CD8-positive, alpha-beta memory T cell (primary cell): Measurements from ENCODE around the gene RERE. TPM values are rescaled to one million over a fixed set of nuclear protein-coding genes. Genes with fewer than 3 reads are reported as not detected.

Source experiments
- CTCF ChIA-PET: fragments of 350-600 bp; sonication (Branson Sonifier 250); formaldehyde crosslinking; loops from one replicate; lab custom pipeline; 2021; ENCODE audit warnings: antibody characterized with exemption; lab: Charles Lee
- POLR2A ChIA-PET: fragments of 350-600 bp; sonication (Branson Sonifier 250); formaldehyde crosslinking; loops from one replicate; lab custom pipeline; 2021; ENCODE audit warnings: antibody characterized with exemption; lab: Charles Lee
- DNase-seq, 5 donors: peaks; one replicate each; pipeline versions ENCODE4 v3.0.0 to v3.0.0-alpha.2; 2020 to 2022; ENCODE audit warnings: mixed read lengths in 1 of 5
- H3K27ac ChIP-seq: one replicate; pipeline ENCODE4 v1.7.0; 2013; ENCODE audit warnings: low read depth, mild to moderate bottlenecking, low read length, moderate library complexity
- H3K27me3 ChIP-seq: 2 replicates; pipeline ENCODE4 v1.7.0; 2013; ENCODE audit warnings: low read length, mild to moderate bottlenecking; ENCODE audit not compliant: insufficient read depth, poor library complexity, severe bottlenecking
- H3K36me3 ChIP-seq: 2 replicates; pipeline ENCODE4 v1.7.0; 2013; ENCODE audit warnings: mild to moderate bottlenecking, low read length, moderate library complexity; ENCODE audit not compliant: insufficient read depth
- H3K4me1 ChIP-seq: 2 replicates; pipeline ENCODE4 v1.7.0; 2013; ENCODE audit warnings: mild to moderate bottlenecking, low read length, moderate library complexity; ENCODE audit not compliant: insufficient read depth
- H3K4me3 ChIP-seq: 2 replicates; pipeline ENCODE4 v1.7.0; 2013; ENCODE audit warnings: mild to moderate bottlenecking, low read length
- H3K9me3 ChIP-seq: 2 replicates; pipeline ENCODE4 v1.7.0; 2013; ENCODE audit warnings: mild to moderate bottlenecking, low read length
- H3K27ac Mint-ChIP-seq, 8 donors: one replicate each; pipeline ENCODE4 v1.8.0; 2020 to 2021; ENCODE audit warnings: mixed read lengths in 8 of 8, mild to moderate bottlenecking in 6 of 8, inconsistent platforms in 3 of 8, moderate library complexity in 3 of 8
- H3K27me3 Mint-ChIP-seq, 2 donors: one replicate each; pipeline ENCODE4 v1.8.0; 2020 to 2021; ENCODE audit warnings: mixed read lengths in 2 of 2, mild to moderate bottlenecking in 1 of 2, moderate library complexity in 1 of 2
- H3K36me3 Mint-ChIP-seq, 3 donors: one replicate each; pipeline ENCODE4 v1.8.0; 2020 to 2021; ENCODE audit warnings: mixed read lengths in 3 of 3, inconsistent platforms in 1 of 3, mild to moderate bottlenecking in 1 of 3
- H3K4me1 Mint-ChIP-seq, 3 donors: one replicate each; pipeline ENCODE4 v1.8.0; 2020 to 2021; ENCODE audit warnings: mixed read lengths in 3 of 3, inconsistent platforms in 1 of 3, mild to moderate bottlenecking in 1 of 3
- H3K4me3 Mint-ChIP-seq, 7 donors: one replicate each; pipeline ENCODE4 v1.8.0; 2020 to 2021; ENCODE audit warnings: mixed read lengths in 7 of 7, mild to moderate bottlenecking in 6 of 7, moderate library complexity in 4 of 7, inconsistent platforms in 2 of 7
- H3K9me3 Mint-ChIP-seq, 5 donors: one replicate each; pipeline ENCODE4 v1.8.0; 2020 to 2022; ENCODE audit warnings: mixed read lengths in 5 of 5, mild to moderate bottlenecking in 3 of 5, moderate library complexity in 2 of 5, inconsistent platforms in 1 of 5
- polyA plus RNA-seq: library from polyadenylated mRNA; unstranded; fragments of 300-500 nt; fragmentation: Illumina TruSeq; gene quantifications from one replicate; pipeline ENCODE4 v1.2.3, GENCODE V29; 2021
- total RNA-seq, 2 experiments: library from RNA; stranded (reverse); gene quantifications; one replicate each; pipeline ENCODE4 v1.2.3, GENCODE V29; 2021

The RERE gene
- total and polyA plus RNA-seq, 3 experiments from 2014 or later, result 10.9 to 39.2 (median 37.9) TPM

DNA sequence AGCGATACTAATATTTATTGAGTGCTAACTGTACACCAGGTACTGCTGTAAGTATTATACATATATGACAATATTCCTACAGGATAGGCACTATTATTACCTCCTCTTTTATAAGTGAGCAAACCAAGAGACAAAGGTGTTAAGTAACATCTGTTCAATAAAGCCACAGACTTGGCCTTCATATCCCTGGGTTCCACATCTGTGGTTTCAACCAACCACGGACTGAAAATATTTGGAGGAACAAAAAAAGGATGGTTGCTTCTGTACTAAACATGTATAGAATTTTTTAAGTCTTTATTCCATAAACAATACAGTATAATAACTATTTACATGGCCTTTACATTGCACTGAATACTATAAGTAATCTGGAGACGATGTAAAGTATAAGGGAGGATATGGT is 95.1 kb downstream of the RERE start:
- H3K27me3 ChIP-seq, result no peaks in the 10 kb centered on the region
- no peaks in the 10 kb centered on the region for H3K4me1 ChIP-seq
- peaks cover 0 to 3% (median 3%) of the 10 kb centered on the region in 3 donors for H3K36me3 Mint-ChIP-seq
- H3K27ac Mint-ChIP-seq, result peak overlapping the region in 2 of 8 donors; percentile 30 to 54
- no peak for DNase-seq
- H3K36me3 ChIP-seq, result no peaks in the 10 kb centered on the region
- H3K27ac ChIP-seq, result no peak overlapping the region
- H3K27me3 Mint-ChIP-seq, result no peaks in the 10 kb centered on the region
- H3K4me3 Mint-ChIP-seq, result no peak overlapping the region
- no peaks in the 10 kb centered on the region for H3K9me3 Mint-ChIP-seq
- H3K4me3 ChIP-seq, result no peak overlapping the region
- H3K4me1 Mint-ChIP-seq, result peaks cover 8 to 9% (median 9%) of the 10 kb centered on the region in 3 donors
- no peaks in the 10 kb centered on the region for H3K9me3 ChIP-seq
- CTCF ChIA-PET, result no interaction called here
- POLR2A ChIA-PET, result no interaction called here

DNA sequence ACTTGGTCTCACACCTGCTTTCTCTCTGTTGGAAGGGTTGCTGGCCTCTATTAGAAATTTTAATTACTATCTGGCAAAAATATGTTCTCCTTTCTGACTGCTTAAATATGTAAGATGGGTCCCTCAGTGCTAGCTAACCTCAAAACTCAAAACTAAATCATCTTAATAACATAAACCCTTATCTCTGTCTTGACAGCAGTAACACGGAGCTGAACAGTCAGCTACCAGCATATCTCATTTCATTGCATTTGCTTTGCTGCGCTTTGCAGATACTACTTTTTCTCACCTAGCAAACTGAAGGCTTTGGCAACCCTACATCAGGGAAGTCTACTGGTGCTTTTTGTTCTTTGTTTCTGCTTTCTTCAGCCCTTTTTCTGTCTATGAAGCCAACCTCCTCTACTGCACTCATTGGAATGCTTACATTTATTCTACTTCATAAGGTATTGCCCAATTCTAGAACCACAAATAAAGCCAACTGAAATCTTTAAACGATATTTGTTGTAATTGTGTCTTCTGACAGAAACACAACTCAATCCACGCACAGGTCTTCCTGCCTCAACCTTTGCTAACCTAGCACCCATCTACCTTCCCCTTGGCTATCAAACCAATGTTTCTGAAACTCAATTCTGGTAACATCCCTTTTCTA is 95.6 kb downstream of the RERE start:
- no peaks in the 10 kb centered on the region for H3K9me3 Mint-ChIP-seq
- no peak overlapping the region for H3K4me3 ChIP-seq
- no peak overlapping the region for H3K27ac ChIP-seq
- H3K4me1 Mint-ChIP-seq, result peaks cover 8 to 9% (median 9%) of the 10 kb centered on the region in 3 donors
- H3K36me3 Mint-ChIP-seq, result peaks cover 0 to 3% (median 3%) of the 10 kb centered on the region in 3 donors
- H3K27me3 ChIP-seq, result no peaks in the 10 kb centered on the region
- H3K36me3 ChIP-seq, result no peaks in the 10 kb centered on the region
- peak overlapping the region in 3 of 8 donors; percentile 30 to 54 (median 30) for H3K27ac Mint-ChIP-seq
- H3K4me3 Mint-ChIP-seq, result no peak overlapping the region
- H3K4me1 ChIP-seq, result no peaks in the 10 kb centered on the region
- ChIA-PET POLR2A (no interaction called here), CTCF (no interaction called here)
- H3K27me3 Mint-ChIP-seq, result no peaks in the 10 kb centered on the region
- no peak for DNase-seq
- no peaks in the 10 kb centered on the region for H3K9me3 ChIP-seq

DNA sequence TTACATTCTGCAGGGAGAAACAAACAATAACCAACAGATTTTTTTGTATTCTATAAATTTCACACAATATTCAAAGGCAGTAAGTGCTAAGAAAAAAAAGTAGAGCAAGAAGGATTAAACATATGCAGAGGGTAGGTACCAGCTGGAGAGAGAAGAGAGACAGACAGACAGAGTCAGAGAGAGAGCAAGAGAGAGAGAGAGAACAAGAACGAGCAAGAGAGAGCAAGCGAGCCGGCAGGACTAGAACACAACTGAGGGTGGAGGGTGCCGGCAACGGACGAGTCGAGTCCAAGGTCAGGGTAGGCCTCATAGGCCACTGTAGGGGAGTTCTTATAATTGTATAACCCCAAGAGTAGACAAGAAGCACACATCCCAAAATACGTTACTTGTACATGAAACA is 97.1 kb downstream of the RERE start:
- no peaks in the 10 kb centered on the region for H3K36me3 ChIP-seq
- Mint-ChIP-seq H3K9me3 (no peaks in the 10 kb centered on the region), H3K36me3 (peaks cover 0 to 3% (median 3%) of the 10 kb centered on the region in 3 donors), H3K4me1 (peaks cover 5 to 9% (median 6%) of the 10 kb centered on the region in 3 donors), H3K4me3 (no peak overlapping the region), H3K27me3 (no peaks in the 10 kb centered on the region), H3K27ac (peak overlapping the region in 2 of 8 donors; percentile 32 to 79)
- DNase-seq, result no peak
- POLR2A ChIA-PET, result no interaction called here
- CTCF ChIA-PET, result no interaction called here
- H3K27ac ChIP-seq, result no peak overlapping the region
- H3K4me1 ChIP-seq, result no peaks in the 10 kb centered on the region
- H3K27me3 ChIP-seq, result no peaks in the 10 kb centered on the region
- H3K9me3 ChIP-seq, result no peaks in the 10 kb centered on the region
- H3K4me3 ChIP-seq, result no peak overlapping the region

DNA sequence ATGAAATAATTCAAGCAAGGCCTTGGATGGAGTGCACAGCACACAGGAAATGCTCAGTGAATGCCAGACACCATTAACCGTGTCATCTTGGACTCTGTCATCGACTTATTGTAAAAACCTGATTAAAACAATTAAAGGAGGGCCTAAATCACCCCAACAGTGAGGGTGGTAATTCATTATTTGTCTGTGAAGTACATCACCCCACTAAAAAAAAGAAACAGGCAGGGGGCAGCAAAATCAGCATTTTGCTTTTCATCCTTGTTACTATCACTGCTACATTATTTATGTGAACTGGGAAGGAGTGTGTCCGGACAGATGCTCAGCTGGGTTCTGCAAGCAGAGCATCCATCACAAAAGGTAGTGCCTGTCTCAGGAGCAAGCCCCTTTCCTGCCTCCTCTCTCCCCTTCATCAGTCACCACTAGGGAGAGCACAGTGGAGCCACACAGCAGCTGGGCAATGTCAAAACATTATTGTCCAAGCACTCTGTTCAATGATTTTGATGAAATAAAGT is 98.5 kb downstream of the RERE start:
- peaks cover 3 to 6% (median 3%) of the 10 kb centered on the region in 3 donors for H3K36me3 Mint-ChIP-seq
- POLR2A ChIA-PET, result no interaction called here
- no peaks in the 10 kb centered on the region for H3K9me3 Mint-ChIP-seq
- no peaks in the 10 kb centered on the region for H3K27me3 Mint-ChIP-seq
- H3K4me1 Mint-ChIP-seq, result peaks cover 11 to 16% (median 12%) of the 10 kb centered on the region in 3 donors
- Histone ChIP-seq H3K27ac (no peak overlapping the region), H3K9me3 (no peaks in the 10 kb centered on the region), H3K4me3 (no peak overlapping the region), H3K36me3 (no peaks in the 10 kb centered on the region), H3K27me3 (no peaks in the 10 kb centered on the region), H3K4me1 (no peaks in the 10 kb centered on the region)
- H3K4me3 Mint-ChIP-seq, result no peak overlapping the region
- CTCF ChIA-PET, result no interaction called here
- no peak overlapping the region for H3K27ac Mint-ChIP-seq
- no peak for DNase-seq

DNA sequence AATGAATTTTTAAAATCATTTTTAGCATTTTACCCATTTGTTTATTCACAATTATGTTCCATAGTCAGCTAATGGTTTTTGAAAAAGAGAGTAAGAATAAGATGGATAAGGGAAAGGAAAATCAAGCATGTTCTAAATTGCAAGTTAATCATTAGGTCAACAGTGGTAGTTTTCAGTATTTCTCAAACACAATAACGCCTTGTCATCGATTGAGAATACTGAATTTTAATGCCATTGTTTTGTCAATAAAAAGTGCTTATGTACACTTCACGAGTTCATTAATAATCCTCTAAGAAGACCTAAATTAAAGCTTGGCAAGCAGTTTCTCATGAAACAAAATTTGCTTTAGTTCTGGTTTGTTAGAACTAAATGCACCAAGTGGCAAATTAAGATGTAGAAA is 100.3 kb downstream of the RERE start:
- Mint-ChIP-seq H3K4me3 (no peak overlapping the region), H3K27ac (no peak overlapping the region), H3K36me3 (peaks cover 3 to 6% (median 3%) of the 10 kb centered on the region in 3 donors), H3K9me3 (no peaks in the 10 kb centered on the region), H3K27me3 (no peaks in the 10 kb centered on the region), H3K4me1 (peaks cover 18 to 21% (median 20%) of the 10 kb centered on the region in 3 donors)
- ChIA-PET CTCF (interaction anchor here (1.5 kb wide), 2 partner anchors 13 to 155 kb away, joined by 3 to 4 read pairs; no protein-coding TSS in a partner anchor), POLR2A (no interaction called here)
- no peak overlapping the region for H3K27ac ChIP-seq
- peaks cover 10% of the 10 kb centered on the region for H3K4me1 ChIP-seq
- no peak for DNase-seq
- H3K36me3 ChIP-seq, result no peaks in the 10 kb centered on the region
- no peak overlapping the region for H3K4me3 ChIP-seq
- no peaks in the 10 kb centered on the region for H3K27me3 ChIP-seq
- H3K9me3 ChIP-seq, result no peaks in the 10 kb centered on the region

DNA sequence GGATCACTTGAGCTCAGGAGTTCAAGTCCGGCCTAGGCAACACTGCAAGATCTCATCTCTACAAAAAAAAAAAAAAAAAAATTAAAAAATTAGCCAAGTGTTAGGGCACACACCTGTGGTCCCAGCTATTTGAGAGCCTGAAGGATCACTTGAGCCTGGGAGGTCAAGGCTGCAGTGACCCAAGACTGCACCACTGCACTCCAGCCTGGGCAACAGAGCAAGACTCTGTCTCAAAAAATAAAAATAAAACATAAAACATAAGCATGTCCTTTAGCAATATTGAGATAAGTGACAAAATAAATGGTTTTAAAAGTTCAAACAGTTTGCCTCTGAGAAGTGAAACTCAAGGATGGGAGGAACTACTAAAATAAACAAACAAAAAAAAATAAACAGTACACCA is 101.2 kb downstream of the RERE start:
- H3K4me3 ChIP-seq, result no peak overlapping the region
- Mint-ChIP-seq H3K36me3 (peaks cover 3 to 6% (median 3%) of the 10 kb centered on the region in 3 donors), H3K27me3 (no peaks in the 10 kb centered on the region), H3K4me1 (peaks cover 22 to 27% (median 24%) of the 10 kb centered on the region in 3 donors), H3K9me3 (no peaks in the 10 kb centered on the region), H3K4me3 (no peak overlapping the region), H3K27ac (no peak overlapping the region)
- CTCF ChIA-PET, result interaction anchor here (1.5 kb wide), 1 partner anchor 14 kb away, joined by 3 read pairs; no protein-coding TSS in a partner anchor
- H3K27ac ChIP-seq, result no peak overlapping the region
- no peak for DNase-seq
- H3K4me1 ChIP-seq, result peaks cover 14% of the 10 kb centered on the region
- H3K27me3 ChIP-seq, result no peaks in the 10 kb centered on the region
- POLR2A ChIA-PET, result no interaction called here
- no peaks in the 10 kb centered on the region for H3K9me3 ChIP-seq
- H3K36me3 ChIP-seq, result no peaks in the 10 kb centered on the region

DNA sequence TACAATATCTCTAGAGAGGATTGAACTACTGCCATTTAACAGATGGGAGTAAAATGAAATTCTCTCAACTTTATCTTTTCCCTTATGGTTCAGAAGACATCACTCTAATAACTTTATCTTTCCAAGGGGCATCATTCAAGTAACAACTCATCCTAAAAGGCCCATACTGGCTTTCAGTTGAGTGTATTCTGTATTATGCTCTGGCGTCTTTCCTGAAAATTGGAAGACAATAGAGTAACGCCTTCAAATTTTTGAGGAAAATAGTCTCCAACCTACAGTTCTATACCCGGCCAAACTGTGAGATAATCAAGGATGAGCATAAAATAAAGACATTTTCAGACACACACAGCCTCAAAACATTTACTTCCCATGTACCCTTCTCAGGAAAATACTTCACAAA is 103.3 kb downstream of the RERE start:
- CTCF ChIA-PET, result no interaction called here
- Histone ChIP-seq H3K36me3 (no peaks in the 10 kb centered on the region), H3K27me3 (no peaks in the 10 kb centered on the region), H3K4me3 (no peak overlapping the region), H3K9me3 (no peaks in the 10 kb centered on the region), H3K4me1 (peaks cover 14% of the 10 kb centered on the region), H3K27ac (no peak overlapping the region)
- Mint-ChIP-seq H3K27me3 (no peaks in the 10 kb centered on the region), H3K9me3 (no peaks in the 10 kb centered on the region), H3K27ac (peak overlapping the region in 2 of 8 donors; percentile 77 to 79), H3K36me3 (peaks cover 0 to 6% (median 0%) of the 10 kb centered on the region in 3 donors), H3K4me1 (peaks cover 20 to 28% (median 24%) of the 10 kb centered on the region in 3 donors), H3K4me3 (no peak overlapping the region)
- POLR2A ChIA-PET, result no interaction called here
- DNase-seq, result no peak
